CD4-positive, alpha-beta T cell treated with Interleukin-10 for 1 hour (primary cell): Measurements from ENCODE around the gene PEX5L.

Source experiments
- DNase-seq: peaks from one replicate; pipeline ENCODE4 v3.0.0-alpha.2; 2020

PEX5L gene

DNA sequence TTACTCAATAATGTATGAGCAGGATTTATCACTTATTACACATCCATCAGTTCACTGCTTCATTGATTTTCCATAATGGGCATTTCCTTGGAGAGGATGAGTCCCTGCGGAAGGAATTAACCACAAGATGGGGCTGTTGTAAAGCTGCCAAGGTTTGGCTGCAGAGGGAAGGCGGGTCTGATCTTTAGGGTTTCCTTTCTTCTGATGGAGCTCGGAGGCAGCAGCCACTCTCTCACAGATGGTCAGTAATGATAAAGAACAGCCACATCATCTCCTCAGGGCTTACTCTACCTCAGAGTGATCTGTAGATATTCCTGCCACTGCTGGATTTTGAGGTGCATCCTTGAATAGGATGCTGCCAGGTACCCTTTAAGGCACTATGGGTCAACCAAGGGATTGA, 268.7 kb downstream of the PEX5L start:
- DNase-seq, result no peak

DNA sequence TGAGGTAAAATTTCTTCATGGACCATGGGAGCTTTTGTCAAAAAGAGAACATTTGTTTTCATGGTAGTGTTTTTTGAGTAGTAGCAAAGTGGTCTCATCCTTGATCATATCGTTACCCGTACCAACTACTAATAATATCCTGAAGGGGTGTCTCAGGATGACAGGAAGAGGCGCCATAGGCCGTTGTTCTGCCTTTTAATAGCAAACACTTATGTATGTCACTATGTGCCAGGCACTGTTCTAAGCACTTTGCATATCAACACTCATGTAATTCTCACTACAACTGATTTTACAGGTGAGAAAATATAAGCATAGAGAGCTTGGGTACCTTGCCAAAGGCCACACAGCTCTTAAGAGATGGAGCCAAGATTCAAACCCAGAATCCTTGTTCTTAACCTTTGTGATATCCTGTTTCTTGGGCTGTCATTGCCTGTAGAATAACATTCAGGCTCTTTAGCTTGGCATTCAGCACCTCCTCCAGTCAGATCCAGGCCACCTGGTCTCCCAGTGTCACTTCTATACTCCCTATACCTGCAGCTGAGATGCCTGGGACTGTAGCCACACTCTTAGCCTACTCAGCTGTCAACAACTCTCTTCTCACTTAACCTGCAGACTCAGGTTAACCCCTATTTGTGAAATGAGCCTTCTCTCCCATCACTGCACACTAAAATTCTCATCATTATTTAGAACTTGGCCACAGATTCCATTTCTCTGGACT, 270.2 kb downstream of the PEX5L start:
- no peak for DNase-seq

DNA sequence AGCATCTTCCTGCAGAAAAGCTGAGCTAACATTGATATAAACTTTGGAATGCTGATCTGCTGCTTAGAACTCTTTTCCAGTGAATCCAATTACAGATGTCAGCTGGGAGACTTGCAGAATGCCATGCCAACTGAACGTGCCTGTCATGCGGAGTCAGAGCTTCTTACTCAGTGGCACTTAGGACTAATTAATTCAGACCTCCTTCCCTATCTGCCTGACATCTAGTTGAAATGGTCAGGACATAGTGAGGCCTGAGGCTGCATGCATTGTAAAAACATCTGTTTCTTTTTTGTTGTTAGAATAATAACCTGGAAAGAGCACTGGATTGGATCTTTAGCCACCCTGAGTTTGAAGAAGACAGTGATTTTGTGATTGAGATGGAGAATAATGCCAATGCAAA, 271.3 kb downstream of the PEX5L start:
- no peak for DNase-seq

DNA sequence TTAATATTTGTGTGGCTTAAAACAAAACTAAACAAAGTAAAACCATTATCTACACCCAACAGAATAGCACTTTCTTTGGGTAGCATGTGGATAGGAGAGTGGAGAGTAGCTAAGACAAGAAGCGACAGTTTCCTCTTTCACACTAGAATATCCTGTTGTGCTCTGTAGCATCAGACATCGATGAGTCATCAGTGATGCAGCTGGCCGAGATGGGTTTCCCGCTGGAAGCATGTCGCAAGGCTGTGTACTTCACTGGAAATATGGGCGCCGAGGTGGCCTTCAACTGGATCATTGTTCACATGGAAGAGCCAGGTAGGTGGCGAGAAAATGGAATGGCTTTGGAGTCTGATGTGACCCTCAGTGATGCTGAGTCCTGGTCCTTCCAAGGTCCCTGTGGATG, 275.8 kb downstream of the PEX5L start:
- DNase-seq, result no peak

DNA sequence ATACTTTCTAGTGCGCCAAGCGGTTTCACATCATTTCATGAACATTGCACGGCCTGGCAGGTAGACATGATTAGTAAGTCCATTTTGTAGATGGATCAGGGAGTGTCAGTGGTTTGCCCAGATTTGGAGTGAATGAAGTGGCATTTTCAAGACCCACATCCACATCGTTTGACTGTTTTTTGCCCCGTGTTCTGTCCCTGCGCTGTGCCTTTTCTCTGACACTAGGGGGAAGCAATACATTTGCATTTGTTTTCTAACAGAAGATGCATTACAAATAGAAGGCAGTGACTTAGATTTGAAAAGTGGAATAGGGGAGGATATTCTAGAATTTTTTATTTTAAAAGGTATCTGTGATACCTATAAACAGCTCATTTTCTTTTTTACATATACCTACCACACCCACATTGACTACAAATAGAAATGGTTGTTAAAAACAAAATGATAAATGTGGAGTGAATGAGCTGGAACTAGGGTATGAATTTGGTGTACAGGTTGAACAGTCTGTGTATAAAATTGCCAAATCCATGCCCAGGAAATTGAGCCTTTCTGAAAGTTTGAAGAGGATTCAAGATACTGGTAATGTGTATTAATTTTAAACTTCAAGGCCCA, 285.9 kb downstream of the PEX5L start:
- DNase-seq, result peak; percentile 10

DNA sequence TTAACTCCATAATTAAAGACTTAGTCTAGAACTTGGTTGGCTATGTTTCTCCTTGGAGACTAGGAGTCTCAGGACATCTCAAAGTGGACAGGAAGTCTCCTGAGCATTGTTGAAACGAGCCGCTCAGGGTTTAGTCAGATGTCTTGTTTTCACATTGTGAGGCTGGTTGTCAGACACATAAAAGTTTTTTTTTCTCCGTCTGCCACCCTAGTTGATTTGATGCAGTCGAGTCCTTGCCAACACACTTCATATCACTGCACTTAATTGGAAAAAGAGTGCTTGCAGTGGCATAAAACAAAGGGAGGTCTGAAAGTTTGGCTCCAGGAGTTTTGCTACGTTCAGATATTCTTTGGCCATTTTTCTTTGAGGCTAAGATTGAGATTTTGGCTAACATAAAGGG, 291.0 kb downstream of the PEX5L start:
- DNase-seq, result no peak

DNA sequence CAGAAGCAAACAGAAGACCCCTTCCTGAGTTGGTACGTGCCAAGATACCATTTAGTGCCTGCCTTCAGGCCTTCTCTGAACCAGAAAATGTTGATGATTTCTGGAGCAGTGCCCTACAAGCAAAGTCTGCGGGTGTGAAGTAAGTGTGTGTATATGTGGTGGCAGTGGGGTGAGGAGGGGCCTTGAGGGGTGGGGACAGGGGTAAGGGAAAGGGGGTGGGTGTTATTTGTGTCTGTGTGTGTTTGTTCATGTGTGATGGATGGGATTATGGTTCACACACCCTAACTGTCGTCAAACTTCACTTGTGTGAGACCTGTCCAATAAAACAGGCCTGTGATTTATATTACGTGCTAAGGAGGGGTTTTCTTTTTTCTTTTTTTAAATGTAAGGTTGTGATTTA, 291.7 kb downstream of the PEX5L start:
- DNase-seq, result no peak
